H7 (cell line): Measurements from ENCODE around the gene ITPKB. TPM values are rescaled to one million over a fixed set of nuclear protein-coding genes. Genes with fewer than 3 reads are reported as not detected.
"Not testable (repeated sequence)": the region's sequence is repeated elsewhere in the genome, so short reads cannot be mapped to it uniquely, and the experiment has no call there.

Source experiments
- DNase-seq: peaks from one replicate; pipeline ENCODE4 v3.0.0; 2012
- H3K27me3 ChIP-seq: 2 replicates; pipeline ENCODE4 v1.6.0; 2011; ENCODE audit warnings: mild to moderate bottlenecking, low read length; ENCODE audit not compliant: control insufficient read depth, insufficient read depth
- H3K36me3 ChIP-seq: replicated peaks from 2 replicates; pipeline ENCODE4 v1.5.1; 2011; ENCODE audit warnings: low read length; ENCODE audit not compliant: control insufficient read depth, insufficient read depth
- H3K4me3 ChIP-seq: 2 replicates; pipeline ENCODE4 v1.5.1; 2011; ENCODE audit warnings: low read depth, mild to moderate bottlenecking, control low read depth, low read length, moderate library complexity; ENCODE audit not compliant: insufficient read depth
- total RNA-seq: library from RNA; depleted of rRNA; stranded (reverse); fragments of >200 nt; shearing (Covaris generic); gene quantifications from 2 replicates; pipeline ENCODE4 v1.2.3, GENCODE V29; 2014

ITPKB gene
- total RNA-seq, 1 experiment from 2014 or later, result 15.3 TPM

- DNase-seq, result no peak
- Histone ChIP-seq H3K36me3 (no peaks in the 10 kb centered on the region), H3K4me3 (no peak overlapping the region), H3K27me3 (peaks cover 3% of the 10 kb centered on the region; the same call in 1 of the 2 replicates)
These were observed 8.2 kb downstream of the ITPKB start for GRCh38 chr1:226730836-226731235.

- Histone ChIP-seq H3K36me3 (no peaks in the 10 kb centered on the region), H3K4me3 (no peak overlapping the region), H3K27me3 (no peaks in the 10 kb centered on the region)
- no peak for DNase-seq
These were observed 9.0 kb downstream of the ITPKB start for GRCh38 chr1:226730071-226730470.

- H3K27me3 ChIP-seq, result no peaks in the 10 kb centered on the region
- H3K36me3 ChIP-seq, result no peaks in the 10 kb centered on the region
- H3K4me3 ChIP-seq, result no peak overlapping the region
- DNase-seq, result no peak
These were observed 10.6 kb downstream of the ITPKB start for GRCh38 chr1:226728448-226728847.

GRCh38 chr1:226725897-226726267, 13.2 kb downstream of the ITPKB start:
- DNase-seq, result no peak
- H3K36me3 ChIP-seq, result no peaks in the 10 kb centered on the region
- H3K4me3 ChIP-seq, result no peak overlapping the region
- H3K27me3 ChIP-seq, result no peaks in the 10 kb centered on the region

GRCh38 chr1:226723657-226724532, 15.2 kb downstream of the ITPKB start:
- Histone ChIP-seq H3K4me3 (no peak overlapping the region), H3K36me3 (no peaks in the 10 kb centered on the region), H3K27me3 (no peaks in the 10 kb centered on the region)
- DNase-seq, result peak; percentile 78

GRCh38 chr1:226722901-226723656, 16.0 kb downstream of the ITPKB start:
- no peak overlapping the region for H3K4me3 ChIP-seq
- DNase-seq, result no peak

GRCh38 chr1:226722240-226722900, 16.7 kb downstream of the ITPKB start:
- Histone ChIP-seq H3K36me3 (no peaks in the 10 kb centered on the region), H3K4me3 (no peak overlapping the region), H3K27me3 (no peaks in the 10 kb centered on the region)
- no peak for DNase-seq

More at GRCh38 chr1:226722901-226723656, 16.0 kb downstream of the ITPKB start:
- H3K27me3 ChIP-seq, result no peaks in the 10 kb centered on the region
- H3K36me3 ChIP-seq, result no peaks in the 10 kb centered on the region

GRCh38 chr1:226720574-226720973, 18.5 kb downstream of the ITPKB start:
- not testable (repeated sequence) for H3K36me3 ChIP-seq, H3K27me3 ChIP-seq, H3K4me3 ChIP-seq, DNase-seq

GRCh38 chr1:226719596-226720387, 19.3 kb downstream of the ITPKB start:
- no peak for DNase-seq

GRCh38 chr1:226717256-226717909, 21.7 kb downstream of the ITPKB start:
- Histone ChIP-seq H3K36me3 (no peaks in the 10 kb centered on the region), H3K4me3 (no peak overlapping the region), H3K27me3 (no peaks in the 10 kb centered on the region)
- DNase-seq, result no peak

More at GRCh38 chr1:226719596-226720387, 19.3 kb downstream of the ITPKB start:
- no peak overlapping the region for H3K4me3 ChIP-seq
- no peaks in the 10 kb centered on the region for H3K27me3 ChIP-seq
- H3K36me3 ChIP-seq, result no peaks in the 10 kb centered on the region

- no peaks in the 10 kb centered on the region for H3K27me3 ChIP-seq
- no peaks in the 10 kb centered on the region for H3K36me3 ChIP-seq
- no peak overlapping the region for H3K4me3 ChIP-seq
- DNase-seq, result no peak
These were observed 22.5 kb downstream of the ITPKB start for GRCh38 chr1:226716577-226716976.

GRCh38 chr1:226714148-226714547, 24.9 kb downstream of the ITPKB start:
- Histone ChIP-seq H3K36me3 (no peaks in the 10 kb centered on the region), H3K4me3 (no peak overlapping the region), H3K27me3 (no peaks in the 10 kb centered on the region)
- DNase-seq, result no peak

- H3K4me3 ChIP-seq, result no peak overlapping the region
- H3K36me3 ChIP-seq, result no peaks in the 10 kb centered on the region
- DNase-seq, result no peak
- H3K27me3 ChIP-seq, result no peaks in the 10 kb centered on the region
These were observed 26.2 kb downstream of the ITPKB start for GRCh38 chr1:226712742-226713419.
